Thyroid gland (tissue), 4 donors: Measurements from ENCODE around the gene ATG2A.

Experiments
- CTCF ChIP-seq, 6 experiments: fragments of 200-600 bp in 3 of 6; fragments of 450-650 bp in 3 of 6; sonication (generic) in 3 of 6; IDR thresholded peaks; one replicate each; pipeline ENCODE4 v1.5.1; 2016 to 2019; ENCODE audit warnings: antibody characterized with exemption in 6 of 6, mild to moderate bottlenecking in 2 of 6, inconsistent platforms in 1 of 6, moderate library complexity in 1 of 6
- POLR2A ChIP-seq, 2 donors: fragments of 450-650 bp; IDR thresholded peaks; one replicate each; pipeline ENCODE4 v1.6.1; 2017; ENCODE audit warnings: antibody characterized with exemption in 2 of 2, mild to moderate bottlenecking in 2 of 2, moderate library complexity in 1 of 2

GRCh38 chr11:64900774-64901173 lies 16.2 kb downstream of the ATG2A start:
- no peak for TF ChIP-seq CTCF (IDR thresholded peaks at IDR 0.05)
- no peak for TF ChIP-seq POLR2A (IDR thresholded peaks at IDR 0.05)
